Measurements from ENCODE around the gene NCOA3. TPM values are rescaled to one million over a fixed set of nuclear protein-coding genes. Genes with fewer than 3 reads are reported as not detected.

The NCOA3 gene
- total and polyA plus RNA-seq, 2 of the 8 experiments (the other 6 are each of a cell fraction or from before 2014, with no cell fraction given): 7.9 to 24.7 TPM

GRCh38 chr20:47577314-47577713 lies 75.6 kb downstream of the NCOA3 start:
- Histone ChIP-seq H4K91ac (replicated peaks; ENCODE audit: insufficient read length, low read length) (no peak overlapping the region), H3K23me2 (ENCODE audit: low read depth, low read length) (no peaks in the 10 kb centered on the region), H3K56ac (replicated peaks; ENCODE audit: insufficient read length, low read depth, low read length) (no peak overlapping the region), H2AFZ (ENCODE audit: low read length) (no peak overlapping the region), H2BK20ac (ENCODE audit: low read length) (no peak overlapping the region), H3K4me1 (replicated peaks in 1 of 4; ENCODE audit: control insufficient read depth in 3 of 4, insufficient read depth in 4 of 4, low read length in 3 of 4) (peaks cover 0 to 18% (median 15%) of the 10 kb centered on the region in 4 experiments; a peak in 5 of 7 replicates), H3K27ac (ENCODE audit: low read depth, low read length) (no peak overlapping the region), H3K23ac (ENCODE audit: insufficient read length) (no peak overlapping the region), H2BK12ac (ENCODE audit: low read depth, low read length) (no peak overlapping the region), H3K18ac (ENCODE audit: extremely low read depth, low read length) (no peak overlapping the region), H3K36me3 (ENCODE audit: control insufficient read depth in 2 of 4, insufficient read depth in 4 of 4, low read length in 3 of 4) (no peaks in the 10 kb centered on the region), H3K4ac (replicated peaks; ENCODE audit: insufficient read length, low read depth, low read length) (no peak overlapping the region), H3K27me3 (replicated peaks in 1 of 4; ENCODE audit: control insufficient read depth in 3 of 4, extremely low read depth in 1 of 4, insufficient read depth in 3 of 4, low read length in 3 of 4) (no peaks in the 10 kb centered on the region), H3K9ac (replicated peaks in 1 of 4; ENCODE audit: extremely low read depth in 1 of 4, low read depth in 3 of 4, low read length in 3 of 4) (no peak overlapping the region), H4K5ac (ENCODE audit: insufficient read length, low read depth, low read length) (no peak overlapping the region), H2BK5ac (ENCODE audit: low read depth, low read length) (no peak overlapping the region), H3K79me1 (ENCODE audit: low read depth, low read length) (no peaks in the 10 kb centered on the region; the same call in 1 of the 2 replicates), H3K14ac (ENCODE audit: insufficient read length) (no peak overlapping the region), H3K4me2 (ENCODE audit: insufficient read depth in 1 of 2, low read depth in 2 of 2, low read length in 2 of 2) (no peak overlapping the region), H4K8ac (ENCODE audit: extremely low read depth, insufficient read depth, low read length) (no peak overlapping the region), H2BK15ac (ENCODE audit: low read length) (no peak overlapping the region), H3K79me2 (ENCODE audit: control insufficient read depth in 1 of 2, insufficient read depth in 2 of 2, low read length in 2 of 2) (peaks cover 0 to 85% of the 10 kb centered on the region in 2 experiments; a peak in 3 of 4 replicates), H3K9me3 (ENCODE audit: insufficient read depth in 2 of 2, low read depth in 1 of 2, low read length in 1 of 2) (no peaks in the 10 kb centered on the region), H4K20me1 (replicated peaks in 1 of 2; ENCODE audit: control insufficient read depth in 1 of 2, insufficient read depth in 2 of 2, low read length in 2 of 2) (peaks cover 0 to 5% of the 10 kb centered on the region in 2 experiments), H2AK5ac (ENCODE audit: low read depth, low read length) (no peak overlapping the region), H2BK120ac (replicated peaks; ENCODE audit: low read depth, low read length) (no peak overlapping the region), H3K4me3 (ENCODE audit: extremely low read depth in 1 of 4, insufficient read depth in 2 of 4, low read depth in 3 of 4, low read length in 4 of 4) (no peak overlapping the region)
- ChIA-PET CTCF (ENCODE audit: partially characterized antibody) (interaction anchor here (0.8 to 1.6 kb wide), 4 partner anchors 10 to 57 kb away, joined by 3 to 8 read pairs (median 5); no protein-coding TSS in a partner anchor), POLR2A (ENCODE audit: partially characterized antibody) (interaction anchor here (0.6 kb wide), 1 partner anchor 8 kb away, joined by 3 read pairs; no protein-coding TSS in a partner anchor)
- no peak for TF ChIP-seq ASH2L (IDR thresholded peaks at IDR 0.05; ENCODE audit: low read length)
- TF ChIP-seq YY1 (IDR thresholded peaks at IDR 0.05; ENCODE audit: low read depth, low read length): no peak
- TF ChIP-seq EGR1 (IDR thresholded peaks at IDR 0.05; ENCODE audit: borderline replicate concordance, low read depth, low read length): no peak
- TF ChIP-seq ZNF274 (IDR thresholded peaks at IDR 0.05; ENCODE audit: borderline replicate concordance, extremely low read depth, low read length): no peak
- no peak for TF ChIP-seq POU5F1 (IDR thresholded peaks at IDR 0.05; ENCODE audit: low read depth, low read length)
- no peak for TF ChIP-seq MAFK (IDR thresholded peaks at IDR 0.05; ENCODE audit: low read depth, low read length)
- no peak for TF ChIP-seq POLR2AphosphoS5 (IDR thresholded peaks at IDR 0.05; ENCODE audit: low read depth, low read length)
- no peak for TF ChIP-seq NRF1 (IDR thresholded peaks at IDR 0.05; ENCODE audit: low read depth, low read length)
- TF ChIP-seq HDAC6 (IDR thresholded peaks at IDR 0.05; ENCODE audit: low read depth, low read length): no peak
- no peak for TF ChIP-seq RAD21 (IDR thresholded peaks at IDR 0.05 in 1 of 2, conservative IDR thresholded peaks at IDR 0.05 in 1 of 2; ENCODE audit: low read depth in 2 of 2, low read length in 2 of 2)
- TF ChIP-seq SP4 (IDR thresholded peaks at IDR 0.05; ENCODE audit: low read length): no peak
- no peak for TF ChIP-seq SP1 (IDR thresholded peaks at IDR 0.05; ENCODE audit: low read depth, low read length)
- TF ChIP-seq CTBP2 (IDR thresholded peaks at IDR 0.05; ENCODE audit: borderline replicate concordance, insufficient read depth, insufficient read length, low read length): no peak
- TF ChIP-seq TEAD4 (IDR thresholded peaks at IDR 0.05; ENCODE audit: low read depth, low read length): no peak
- TF ChIP-seq SIN3A (conservative IDR thresholded peaks at IDR 0.05 in 1 of 2, IDR thresholded peaks at IDR 0.05 in 1 of 2; ENCODE audit: low read depth in 1 of 2, low read length in 2 of 2): no peak
- no peak for TF ChIP-seq SIX5 (IDR thresholded peaks at IDR 0.05; ENCODE audit: low read depth, low read length)
- no peak for TF ChIP-seq SIRT6 (IDR thresholded peaks at IDR 0.05; ENCODE audit: low read length)
- DNase-seq (ENCODE audit: low read depth in 1 of 2, low spot score in 2 of 2) (no peak), FAIRE-seq (no peak)
